Kidney epithelial cell (primary cell): ENCODE results near the gene RNF214. TPM values are rescaled to one million over a fixed set of nuclear protein-coding genes. Genes with fewer than 3 reads are reported as not detected.

Experiments
- DNase-seq: peaks from one replicate; pipeline ENCODE4 v3.0.0-alpha.2; 2010; ENCODE audit warnings: low read depth
- H3K27me3 ChIP-seq: 2 replicates; pipeline ENCODE4 v1.6.0; 2011; ENCODE audit warnings: low read length; ENCODE audit not compliant: control insufficient read depth, insufficient read depth
- H3K36me3 ChIP-seq: 2 replicates; pipeline ENCODE4 v1.5.1; 2011; ENCODE audit warnings: low read length; ENCODE audit not compliant: control insufficient read depth, insufficient read depth
- H3K4me3 ChIP-seq: 2 replicates; pipeline ENCODE4 v1.5.1; 2011; ENCODE audit warnings: low read depth, mild to moderate bottlenecking, control low read depth, low read length
- CTCF ChIP-seq: IDR thresholded peaks from 2 replicates; pipeline ENCODE4 v1.5.1; 2011; ENCODE audit warnings: mild to moderate bottlenecking, moderate library complexity, low read length, control low read depth, inconsistent platforms; ENCODE audit not compliant: insufficient read depth, poor library complexity, severe bottlenecking
- total RNA-seq: library from RNA; depleted of rRNA; stranded (reverse); fragments of >200 nt; gene quantifications from 2 replicates; pipeline ENCODE4 v1.2.3, GENCODE V29; 2015

The RNF214 gene
- total RNA-seq, 1 donor from 2014 or later: 11.7 TPM

GRCh38 chr11:117212697-117213355 lies 19.6 kb upstream of the RNF214 start:
- no peak for DNase-seq
- Histone ChIP-seq H3K27me3 (no peaks in the 10 kb centered on the region), H3K36me3 (no peaks in the 10 kb centered on the region), H3K4me3 (no peak overlapping the region)
- no peak for TF ChIP-seq CTCF

GRCh38 chr11:117214404-117215110 lies 17.9 kb upstream of the RNF214 start:
- Histone ChIP-seq H3K4me3 (no peak overlapping the region), H3K27me3 (no peaks in the 10 kb centered on the region), H3K36me3 (peaks cover 1% of the 10 kb centered on the region)
- no peak for DNase-seq
- TF ChIP-seq CTCF: no peak

GRCh38 chr11:117217141-117218084 lies 15.1 kb upstream of the RNF214 start:
- Histone ChIP-seq H3K36me3 (peaks cover 1% of the 10 kb centered on the region), H3K27me3 (no peaks in the 10 kb centered on the region), H3K4me3 (no peak overlapping the region)
- DNase-seq: no peak
- TF ChIP-seq CTCF: no peak

GRCh38 chr11:117218133-117218915 lies 14.1 kb upstream of the RNF214 start:
- no peak for DNase-seq
- TF ChIP-seq CTCF: no peak
- H3K4me3 ChIP-seq: no peak overlapping the region
- no peaks in the 10 kb centered on the region for H3K27me3 ChIP-seq
- peaks cover 1% of the 10 kb centered on the region for H3K36me3 ChIP-seq

- Histone ChIP-seq H3K36me3 (peaks cover 3% of the 10 kb centered on the region), H3K27me3 (no peaks in the 10 kb centered on the region), H3K4me3 (no peak overlapping the region)
- no peak for TF ChIP-seq CTCF
- no peak for DNase-seq
These were observed 13.5 kb upstream of the RNF214 start for GRCh38 chr11:117219001-117219400.
